Gastrocnemius medialis (tissue), 4 donors: ENCODE results near the gene LMNTD1.

Experiments used
- POLR2A ChIP-seq, 2 donors: fragments of 450-650 bp; IDR thresholded peaks; one replicate each; pipeline ENCODE4 v1.6.1; 2017; ENCODE audit warnings: antibody characterized with exemption in 2 of 2, mild to moderate bottlenecking in 2 of 2, moderate library complexity in 2 of 2
- TF ChIP-seq, protein P1 (sequence below), 5 experiments: fragments of 450-650 bp in 3 of 5; fragments of 200-600 bp in 2 of 5; sonication (generic) in 2 of 5; IDR thresholded peaks in 4 of 5; conservative IDR thresholded peaks in 1 of 5; 1 replicate in 4 of 5; 2 replicates in 1 of 5; pipeline ENCODE4 v1.5.1; 2016 to 2019; ENCODE audit warnings: antibody characterized with exemption in 5 of 5, mild to moderate bottlenecking in 3 of 5, moderate library complexity in 3 of 5

DNA sequence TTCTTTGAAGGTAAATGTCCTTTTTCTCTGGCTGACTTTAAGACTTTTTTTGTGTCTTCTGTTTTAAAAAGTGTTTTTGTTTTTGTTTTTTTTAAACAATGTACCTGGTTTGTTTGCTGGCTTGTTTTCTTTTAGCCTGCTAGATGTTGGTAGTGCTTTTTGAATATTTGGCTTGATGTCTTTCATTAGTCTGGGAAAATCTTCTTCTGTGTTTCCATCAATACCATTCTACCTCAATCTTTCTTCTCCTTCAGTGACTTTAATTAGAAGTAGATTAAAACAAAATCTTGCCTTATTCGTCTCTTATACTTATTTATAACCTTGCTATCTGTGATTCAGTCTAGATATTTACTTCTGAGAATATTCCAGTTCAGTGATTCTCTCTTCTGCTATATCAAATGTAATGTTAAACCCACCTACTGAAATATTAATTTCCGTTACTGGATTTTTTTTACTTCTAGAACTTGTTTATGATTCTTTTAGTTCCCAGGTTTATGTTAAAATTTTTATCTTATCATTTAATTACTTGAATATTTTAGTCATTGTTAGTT is 21.5 kb downstream of the LMNTD1 start:
- TF ChIP-seq, protein P1, sequence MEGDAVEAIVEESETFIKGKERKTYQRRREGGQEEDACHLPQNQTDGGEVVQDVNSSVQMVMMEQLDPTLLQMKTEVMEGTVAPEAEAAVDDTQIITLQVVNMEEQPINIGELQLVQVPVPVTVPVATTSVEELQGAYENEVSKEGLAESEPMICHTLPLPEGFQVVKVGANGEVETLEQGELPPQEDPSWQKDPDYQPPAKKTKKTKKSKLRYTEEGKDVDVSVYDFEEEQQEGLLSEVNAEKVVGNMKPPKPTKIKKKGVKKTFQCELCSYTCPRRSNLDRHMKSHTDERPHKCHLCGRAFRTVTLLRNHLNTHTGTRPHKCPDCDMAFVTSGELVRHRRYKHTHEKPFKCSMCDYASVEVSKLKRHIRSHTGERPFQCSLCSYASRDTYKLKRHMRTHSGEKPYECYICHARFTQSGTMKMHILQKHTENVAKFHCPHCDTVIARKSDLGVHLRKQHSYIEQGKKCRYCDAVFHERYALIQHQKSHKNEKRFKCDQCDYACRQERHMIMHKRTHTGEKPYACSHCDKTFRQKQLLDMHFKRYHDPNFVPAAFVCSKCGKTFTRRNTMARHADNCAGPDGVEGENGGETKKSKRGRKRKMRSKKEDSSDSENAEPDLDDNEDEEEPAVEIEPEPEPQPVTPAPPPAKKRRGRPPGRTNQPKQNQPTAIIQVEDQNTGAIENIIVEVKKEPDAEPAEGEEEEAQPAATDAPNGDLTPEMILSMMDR (IDR thresholded peaks at IDR 0.05 in 4 of 5, conservative IDR thresholded peaks at IDR 0.05 in 1 of 5), result no peak
- no peak for TF ChIP-seq POLR2A (IDR thresholded peaks at IDR 0.05)
